NCI-H1694 treated with DMSO at 0.1 percent for 48 hours (cell line): ENCODE measurements around the gene MAP2K6.

Experiments used
- DNase-seq: peaks from one replicate; lab custom pipeline; 2025; lab: John Stamatoyannopoulos, UW

Gene MAP2K6

DNA sequence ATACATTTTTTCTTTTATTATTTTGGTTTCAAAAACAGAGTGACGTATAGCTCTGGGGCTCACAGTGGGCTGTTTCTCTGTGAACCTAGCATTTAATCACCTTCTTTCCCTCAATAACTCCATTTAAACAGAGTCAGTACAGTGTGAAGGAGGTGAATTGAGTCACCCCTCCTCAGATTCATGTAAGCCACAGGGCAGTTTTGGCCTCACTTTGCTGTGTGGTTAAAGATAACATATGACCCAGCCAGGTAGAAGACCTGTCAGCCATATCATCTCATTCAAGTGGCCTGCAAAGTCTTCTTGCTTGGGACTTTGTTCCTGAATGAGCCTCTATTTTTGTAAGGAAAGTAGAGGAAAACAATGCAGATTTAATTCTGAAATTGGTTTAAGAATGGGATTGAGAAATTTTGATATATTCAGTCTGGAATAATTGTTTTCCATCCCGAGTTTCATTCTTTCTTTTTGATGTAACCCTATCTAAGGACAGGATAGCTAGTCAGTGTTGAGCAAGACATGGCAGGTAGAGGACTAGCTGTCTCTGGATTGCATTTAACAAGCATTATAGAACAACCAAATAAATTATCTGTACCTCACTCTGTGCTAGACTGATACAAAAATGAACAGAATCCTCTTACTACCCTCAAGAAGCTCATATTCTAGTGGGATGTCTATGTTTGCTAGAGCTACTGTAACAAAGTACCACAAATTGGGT is 13.1 kb downstream of the MAP2K6 start:
- DNase-seq = no peak

DNA sequence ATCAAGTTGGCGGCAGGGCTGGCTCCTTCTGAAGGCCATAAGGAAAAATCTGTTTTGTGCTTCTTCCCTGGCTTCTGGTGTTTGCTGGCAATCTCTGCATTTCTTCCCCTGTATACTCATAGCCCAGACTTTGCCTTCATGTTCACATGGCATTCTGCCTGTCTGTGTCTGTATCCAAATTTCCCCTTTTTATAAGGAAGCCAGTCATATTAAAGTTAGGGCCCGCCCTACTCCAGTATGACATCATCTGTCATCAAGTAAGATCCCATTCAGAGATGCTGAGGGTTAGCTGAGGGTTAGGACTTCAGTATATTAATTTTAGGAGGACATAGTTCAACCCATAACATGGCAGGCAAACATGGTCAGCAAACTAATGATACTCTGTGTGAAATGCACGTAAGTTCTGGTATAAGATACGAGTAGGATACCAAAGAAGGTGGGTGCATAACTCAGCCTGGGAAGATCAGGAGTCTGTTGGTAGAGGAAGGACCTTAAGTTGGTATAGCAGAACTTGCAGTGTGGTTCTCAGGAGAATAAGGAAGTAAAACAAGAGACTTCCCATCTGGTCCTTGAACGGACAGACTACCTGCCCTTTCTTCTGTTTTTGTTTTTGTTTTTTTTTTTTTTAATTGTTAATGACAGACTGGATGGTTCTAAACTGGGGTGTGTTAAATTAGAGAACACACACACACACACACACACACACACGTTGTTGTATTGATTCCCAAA is 13.9 kb downstream of the MAP2K6 start:
- no peak for DNase-seq

DNA sequence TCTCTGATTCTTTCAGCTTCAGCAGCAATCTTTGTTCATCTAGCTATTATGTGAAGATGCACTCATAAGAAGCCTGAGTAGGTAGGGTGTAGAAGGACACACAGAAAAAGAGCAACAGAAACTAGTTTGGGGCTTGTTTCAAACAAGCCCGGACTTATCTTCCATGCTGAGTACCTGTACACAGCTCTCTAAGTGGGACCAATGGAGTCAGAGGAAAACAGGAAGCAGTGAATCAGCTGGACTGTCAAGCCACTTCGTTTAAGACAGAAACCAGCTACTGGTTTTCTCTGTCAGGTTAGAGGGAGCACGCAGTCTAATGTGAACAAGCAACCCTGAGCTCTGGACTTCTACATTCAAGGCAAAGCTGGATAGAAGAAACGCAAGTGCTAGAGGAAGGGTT is 16.0 kb downstream of the MAP2K6 start:
- no peak for DNase-seq

- no peak for DNase-seq
Observed at GRCh38 chr17:69431835-69432234, 17.3 kb downstream of the MAP2K6 start.

DNA sequence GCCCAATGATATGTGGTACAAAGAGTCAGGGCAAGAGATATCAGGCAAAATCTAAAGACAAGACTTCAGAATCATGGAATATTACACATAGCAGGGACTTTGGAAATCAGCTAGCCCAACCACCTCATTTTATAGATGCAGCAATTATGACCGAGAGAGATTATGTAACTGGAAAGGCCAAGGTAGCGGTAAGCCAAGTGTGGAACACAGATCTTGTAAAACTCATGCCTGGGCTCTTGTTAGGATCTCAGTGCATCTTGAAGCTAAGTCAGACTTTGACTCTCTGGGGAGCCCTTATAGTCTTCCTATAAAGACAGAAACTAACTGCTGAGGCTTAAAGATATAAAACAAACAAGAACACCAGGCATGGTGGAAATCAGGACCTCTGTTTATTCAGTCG is 18.6 kb downstream of the MAP2K6 start:
- DNase-seq = no peak

- DNase-seq = no peak
Observed at GRCh38 chr17:69434164-69434579, 19.7 kb downstream of the MAP2K6 start.

DNA sequence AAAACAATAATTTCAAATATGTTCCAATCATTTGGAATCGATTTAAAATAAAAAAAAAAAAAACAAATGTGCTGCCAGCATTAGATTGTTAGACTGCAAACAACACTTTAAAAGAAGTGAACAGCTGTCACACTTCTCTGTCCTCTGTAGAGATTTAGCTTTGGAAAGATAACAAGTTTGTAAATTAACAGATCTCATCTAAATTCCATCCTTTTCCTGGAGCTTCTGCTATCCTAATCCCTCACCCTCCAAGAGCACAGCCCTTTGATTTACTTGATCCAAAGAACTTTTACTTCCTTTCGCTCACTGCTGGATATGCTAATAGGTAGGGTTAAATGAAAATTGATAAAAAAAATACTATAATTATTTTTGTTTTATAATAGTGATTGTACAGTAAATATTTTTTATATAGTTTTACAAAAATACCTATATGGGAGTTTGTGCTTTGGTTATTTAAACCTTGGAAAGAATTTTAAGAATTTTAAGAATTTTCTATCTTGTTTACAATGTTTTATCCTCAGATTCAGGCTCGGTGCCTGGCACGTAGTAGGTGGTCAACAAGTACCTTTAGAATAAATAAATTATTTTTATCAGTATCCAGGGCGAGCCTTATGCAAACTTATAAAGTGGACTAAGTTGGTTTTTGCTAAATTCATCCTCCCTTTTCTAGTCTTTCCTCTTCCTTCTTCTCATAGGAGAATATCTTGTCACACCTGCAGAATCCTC is 21.6 kb downstream of the MAP2K6 start:
- no peak for DNase-seq

DNA sequence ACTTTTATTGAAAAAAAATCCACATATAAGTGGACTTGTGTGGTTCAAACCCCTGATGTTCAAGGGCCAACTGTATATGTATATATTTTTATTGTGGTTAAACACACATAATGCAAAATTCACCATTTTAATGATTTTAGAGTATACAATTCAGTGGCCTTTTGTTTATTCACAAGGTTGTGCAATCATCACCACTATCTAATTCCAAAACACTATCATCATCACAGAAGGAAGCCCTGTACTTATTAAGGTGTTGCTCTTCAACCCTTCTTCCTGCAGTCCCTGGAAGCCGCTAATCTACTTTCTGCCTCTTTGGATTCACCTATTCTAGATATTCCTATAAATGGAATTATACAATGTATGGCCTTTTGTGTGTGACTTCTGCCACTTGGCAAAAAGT is 23.0 kb downstream of the MAP2K6 start:
- DNase-seq = no peak

DNA sequence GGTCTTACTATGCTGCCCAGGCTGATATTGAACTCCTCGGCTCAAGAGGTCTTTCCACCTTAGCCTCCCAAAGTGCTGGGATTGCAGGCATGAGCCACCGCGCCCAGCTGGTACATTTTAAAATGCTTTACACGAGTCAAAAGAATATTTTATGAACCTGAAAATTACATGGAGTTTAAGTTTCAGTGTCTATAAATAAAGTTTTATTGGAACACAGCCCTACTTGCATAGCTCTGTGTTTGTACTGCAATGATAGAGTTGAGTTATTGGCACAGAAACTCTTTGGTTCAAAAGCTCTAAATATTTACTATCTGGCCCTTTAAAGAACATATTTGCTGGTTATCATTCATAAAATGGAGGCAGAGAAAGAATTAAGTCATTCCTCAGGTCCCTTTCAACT is 24.3 kb downstream of the MAP2K6 start:
- no peak for DNase-seq

- DNase-seq = no peak
Observed at GRCh38 chr17:69441179-69441578, 26.7 kb downstream of the MAP2K6 start.

DNA sequence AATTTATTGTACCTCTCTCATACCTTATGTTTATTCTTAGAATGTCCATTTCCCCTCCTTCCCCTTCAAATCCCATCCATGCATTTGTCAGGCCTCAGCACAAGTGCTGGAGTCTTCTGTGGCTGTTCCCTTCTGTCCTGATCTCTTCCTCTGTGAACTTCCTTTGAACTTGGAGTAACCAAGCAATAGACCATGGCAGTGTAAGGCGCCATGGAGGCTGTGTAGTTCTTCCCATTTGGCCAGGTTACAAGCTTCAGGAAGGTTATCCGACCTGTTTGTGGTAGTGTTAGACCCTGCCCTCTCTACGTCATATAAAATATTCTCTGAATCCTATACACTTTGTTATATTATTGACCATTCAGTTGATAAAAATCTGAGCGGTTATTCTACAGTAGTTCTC is 28.6 kb downstream of the MAP2K6 start:
- DNase-seq = no peak

DNA sequence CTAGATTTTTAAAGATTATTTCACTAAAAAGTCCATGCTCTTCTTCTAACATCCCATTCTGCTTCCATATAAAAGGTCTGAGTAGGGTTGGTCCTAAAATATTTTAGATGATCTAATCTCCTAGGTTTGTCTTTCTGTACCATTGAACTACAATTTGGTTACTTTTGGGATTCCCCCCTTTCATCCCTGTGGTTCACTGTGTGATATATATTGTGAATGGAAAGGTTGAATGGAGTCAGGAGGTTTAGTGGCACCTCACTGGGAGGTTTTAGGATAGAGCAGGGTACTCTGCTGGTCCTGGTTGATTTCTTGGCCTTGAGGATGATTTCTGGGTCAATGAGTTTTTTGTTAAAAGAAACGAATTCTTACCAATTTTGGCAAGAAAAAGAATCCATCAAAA is 29.5 kb downstream of the MAP2K6 start:
- no peak for DNase-seq

DNA sequence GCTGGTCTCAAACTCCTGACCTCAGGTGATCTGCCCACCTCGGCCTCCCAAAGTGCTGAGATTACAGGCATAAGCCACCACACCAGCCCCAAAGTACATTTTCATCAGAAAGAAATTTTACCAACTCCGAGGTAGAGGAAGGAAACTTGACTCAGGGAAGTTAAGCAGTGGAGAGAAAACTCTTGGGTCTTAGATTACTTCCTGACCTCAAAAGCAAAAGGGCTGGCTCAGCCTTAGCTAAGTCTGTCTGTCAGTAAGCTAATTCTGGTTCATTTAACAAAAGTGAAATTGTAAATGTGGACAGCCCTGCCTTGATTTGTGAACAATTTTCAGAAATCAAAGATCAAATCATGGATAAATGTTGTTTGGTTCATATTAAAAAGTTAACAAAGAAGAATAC is 30.6 kb downstream of the MAP2K6 start:
- no peak for DNase-seq

DNA sequence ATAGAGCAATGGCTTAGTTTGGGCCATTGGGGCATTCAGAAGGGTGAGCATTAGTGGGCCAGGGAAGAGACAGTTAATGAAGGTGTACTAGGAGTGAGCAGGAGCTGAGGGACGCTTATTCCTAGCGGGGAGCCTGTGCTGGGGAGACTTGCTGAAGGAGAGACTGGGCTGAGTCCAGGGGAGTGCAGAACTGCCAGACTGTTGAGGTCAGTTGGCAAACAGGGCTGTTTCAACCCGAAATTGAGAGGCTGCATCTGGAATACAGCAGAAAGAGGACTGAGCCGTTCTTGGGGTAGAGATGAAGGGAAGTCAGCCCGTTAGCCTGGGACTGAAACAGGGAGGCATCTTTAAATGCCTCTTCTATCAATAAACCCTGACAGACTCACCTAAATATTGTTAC is 33.2 kb downstream of the MAP2K6 start:
- no peak for DNase-seq

- no peak for DNase-seq
Observed at GRCh38 chr17:69448431-69449102, 34.1 kb downstream of the MAP2K6 start.

DNA sequence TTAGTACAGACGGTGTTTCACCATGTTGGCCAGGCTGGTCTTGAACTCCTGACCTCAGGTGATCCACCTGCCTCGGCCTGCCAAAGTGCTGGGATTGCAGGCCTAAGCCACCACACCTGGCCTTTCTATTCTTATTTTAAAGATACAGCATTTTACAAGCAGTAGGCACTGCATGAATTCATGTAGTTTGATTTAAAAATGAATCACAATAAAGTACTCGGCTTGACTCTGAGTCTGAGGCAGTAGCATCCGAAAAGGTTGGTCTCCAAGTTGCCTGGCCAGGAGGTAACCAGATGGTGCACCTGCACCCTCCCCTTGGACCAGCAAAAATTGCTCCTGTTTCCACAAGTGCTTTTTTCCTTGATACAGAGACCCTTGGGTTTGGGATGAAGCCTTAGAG is 35.6 kb downstream of the MAP2K6 start:
- no peak for DNase-seq

DNA sequence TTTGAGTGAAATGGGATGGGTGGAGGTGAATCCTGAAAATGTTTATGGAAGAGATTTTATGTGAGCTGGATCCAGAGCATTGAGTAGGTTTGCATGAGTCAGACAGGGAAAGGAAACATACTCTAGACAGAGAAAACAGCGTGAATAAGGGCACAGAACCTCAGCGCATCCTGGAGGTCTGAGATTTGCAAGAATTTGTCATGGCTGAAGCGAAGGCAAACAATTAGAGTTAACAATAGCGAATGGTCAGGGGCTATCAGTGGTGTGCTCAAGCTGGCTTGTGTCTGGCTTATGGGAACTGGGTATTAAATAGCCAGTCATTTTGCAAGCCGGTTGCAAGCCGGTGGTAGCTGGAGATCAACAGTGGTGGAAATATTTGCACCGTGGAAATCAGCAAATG is 36.4 kb downstream of the MAP2K6 start:
- DNase-seq = no peak

GRCh38 chr17:69451416-69452394 is 37.2 kb downstream of the MAP2K6 start:
- no peak for DNase-seq

GRCh38 chr17:69452664-69453260 is 38.3 kb downstream of the MAP2K6 start:
- DNase-seq = no peak

DNA sequence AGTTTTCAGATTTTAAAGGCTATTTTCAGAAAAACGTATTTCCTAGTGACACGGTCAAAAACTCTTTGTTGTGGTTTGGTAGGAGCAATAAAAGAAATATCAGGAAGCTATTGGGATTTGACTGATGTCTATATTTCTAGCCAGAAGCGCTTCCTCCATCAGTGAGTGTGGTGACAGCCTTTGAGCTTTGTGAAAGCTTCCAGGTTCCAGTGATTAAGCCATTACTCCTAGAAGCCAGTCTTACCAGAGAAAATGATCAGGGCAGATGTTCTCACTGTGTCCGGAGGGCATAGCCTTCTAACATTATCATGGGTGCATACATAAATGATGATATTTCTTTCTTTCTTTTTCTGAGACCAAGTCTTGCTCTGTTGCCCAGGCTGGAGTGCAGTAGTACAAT is 39.6 kb downstream of the MAP2K6 start:
- no peak for DNase-seq

- no peak for DNase-seq
Observed at GRCh38 chr17:69455040-69455439, 40.5 kb downstream of the MAP2K6 start.
